Transverse colon (tissue), 4 donors: Measurements from ENCODE around the gene ZNF827.

Experiments used
- CTCF ChIP-seq, 5 experiments: fragments of 200-600 bp in 3 of 5; fragments of 450-650 bp in 2 of 5; sonication (generic) in 3 of 5; IDR thresholded peaks; 1 replicate in 2 of 5; 2 replicates in 3 of 5; pipeline ENCODE4 v1.5.1; 2016 to 2017; ENCODE audit warnings: antibody characterized with exemption in 5 of 5, inconsistent platforms in 3 of 5, mild to moderate bottlenecking in 2 of 5, moderate library complexity in 1 of 5
- POLR2A ChIP-seq: fragments of 450-650 bp; IDR thresholded peaks from one replicate; pipeline ENCODE4 v1.6.1; 2016; ENCODE audit warnings: antibody characterized with exemption, mild to moderate bottlenecking, moderate library complexity
- POLR2AphosphoS5 ChIP-seq, 3 donors: sonication (generic); formaldehyde crosslinking; IDR thresholded peaks; one replicate each; pipeline ENCODE4 v1.6.1; 2016; ENCODE audit warnings: antibody characterized with exemption in 3 of 3

GRCh38 chr4:145912376-145912775, 26.2 kb downstream of the ZNF827 start:
- TF ChIP-seq CTCF (IDR thresholded peaks at IDR 0.05) (no peak), POLR2AphosphoS5 (IDR thresholded peaks at IDR 0.05) (no peak), POLR2A (no peak)
